ENCODE results near the gene MPZL1.

GRCh38 chr1:167790117-167790516, 68.3 kb downstream of the MPZL1 start:
- no peak for TF ChIP-seq CTCF (IDR thresholded peaks at IDR 0.05; ENCODE audit: low read depth, low read length, poor library complexity, severe bottlenecking)
- no peak for TF ChIP-seq EZH2phosphoT487 (IDR thresholded peaks at IDR 0.05; ENCODE audit: borderline replicate concordance, low read length)

All from DOHH2 (cell line).